Smooth muscle cell (in vitro differentiated cells): ENCODE data around the gene GABRR3. TPM values are rescaled to one million over a fixed set of nuclear protein-coding genes. Genes with fewer than 3 reads are reported as not detected.

Experiments used
- DNase-seq: peaks from one replicate; lab custom pipeline; 2025; ENCODE audit not compliant: unreplicated experiment; lab: John Stamatoyannopoulos, UW
- H2AFZ ChIP-seq: fragments of 200-600 bp; sonication (generic); 2 replicates; pipeline ENCODE4 v1.6.0; 2016; ENCODE audit warnings: antibody characterized with exemption, low read depth, mild to moderate bottlenecking
- H3F3A ChIP-seq: fragments of 200-600 bp; sonication (generic); 2 replicates; pipeline ENCODE4 v1.6.0; 2017; ENCODE audit warnings: antibody characterized with exemption, low read depth
- H3K27ac ChIP-seq: fragments of 200-600 bp; sonication (generic); 2 replicates; pipeline ENCODE4 v1.5.1; 2016; ENCODE audit warnings: low read depth, mild to moderate bottlenecking
- H3K27me3 ChIP-seq: fragments of 200-600 bp; sonication (generic); 2 replicates; pipeline ENCODE4 v1.6.1; 2016; ENCODE audit warnings: low read depth, mild to moderate bottlenecking
- H3K36me3 ChIP-seq: fragments of 200-600 bp; sonication (generic); 2 replicates; pipeline ENCODE4 v1.5.1; 2016; ENCODE audit warnings: low read depth
- H3K4me1 ChIP-seq: fragments of 200-600 bp; sonication (generic); 2 replicates; pipeline ENCODE4 v1.5.1; 2016; ENCODE audit warnings: low read depth
- H3K4me2 ChIP-seq: fragments of 200-600 bp; sonication (generic); 2 replicates; pipeline ENCODE4 v1.6.0; 2016; ENCODE audit warnings: mild to moderate bottlenecking
- H3K4me3 ChIP-seq: fragments of 200-600 bp; sonication (generic); 2 replicates; pipeline ENCODE4 v1.5.1; 2016; ENCODE audit warnings: mild to moderate bottlenecking
- H3K79me2 ChIP-seq: fragments of 200-600 bp; sonication (generic); 2 replicates; pipeline ENCODE4 v1.6.0; 2016; ENCODE audit warnings: low read depth, mild to moderate bottlenecking
- H3K9ac ChIP-seq: fragments of 200-600 bp; sonication (generic); 2 replicates; pipeline ENCODE4 v1.6.0; 2016; ENCODE audit warnings: low read depth
- H3K9me3 ChIP-seq: fragments of 200-600 bp; sonication (generic); replicated peaks from 2 replicates; pipeline ENCODE4 v1.5.1; 2016; ENCODE audit warnings: low read depth
- H4K20me1 ChIP-seq: fragments of 200-600 bp; sonication (generic); 2 replicates; pipeline ENCODE4 v1.6.0; 2016; ENCODE audit warnings: low read depth
- CTCF ChIP-seq: fragments of 200-600 bp; sonication (generic); IDR thresholded peaks from 2 replicates; pipeline ENCODE4 v1.5.1; 2017; ENCODE audit warnings: borderline replicate concordance, mild to moderate bottlenecking, antibody characterized with exemption; ENCODE audit not compliant: insufficient read depth, poor library complexity, severe bottlenecking
- WGBS: methylation state at CpG from one replicate; pipeline ENCODE4 v1.1.7; 2016; ENCODE audit warnings: low lambda C conversion rate; 5-methylcytosine and 5-hydroxymethylcytosine counted together
- polyA plus RNA-seq: library from polyadenylated mRNA; unstranded; fragments of >200 nt; fragmentation: Nextera tagmentation; extraction: Ambion mirVana; gene quantifications from 2 replicates; pipeline ENCODE4 v1.2.1, GENCODE V29; 2016
- total RNA-seq: library from RNA; depleted of rRNA; stranded (reverse); fragments of >200 nt; gene quantifications from 2 replicates; pipeline ENCODE4 v1.2.3, GENCODE V29; 2014

Gene GABRR3
- total and polyA plus RNA-seq, 2 experiments from 2014 or later: not detected

GRCh38 chr3:98005438-98005837, 29.7 kb downstream of the GABRR3 start:
- no peak overlapping the region for H3K9ac ChIP-seq
- no peak for TF ChIP-seq CTCF
- H3K9me3 ChIP-seq: no peaks in the 10 kb centered on the region
- H2AFZ ChIP-seq: no peak overlapping the region
- no peaks in the 10 kb centered on the region for H3F3A ChIP-seq
- no peaks in the 10 kb centered on the region for H3K79me2 ChIP-seq
- DNase-seq: no peak
- H4K20me1 ChIP-seq: no peaks in the 10 kb centered on the region
- H3K27ac ChIP-seq: no peak overlapping the region
- H3K4me2 ChIP-seq: no peak overlapping the region
- WGBS: 84% methylated on average over 2 of the region's 2 CpGs
- H3K4me1 ChIP-seq: no peaks in the 10 kb centered on the region
- no peak overlapping the region for H3K4me3 ChIP-seq
- no peaks in the 10 kb centered on the region for H3K27me3 ChIP-seq
- H3K36me3 ChIP-seq: no peaks in the 10 kb centered on the region

- no peak overlapping the region for H3K4me3 ChIP-seq
- no peak overlapping the region for H3K9ac ChIP-seq
- WGBS: 91% methylated on average over 3 of the region's 3 CpGs
Observed at GRCh38 chr3:98004721-98005120, 30.4 kb downstream of the GABRR3 start.

GRCh38 chr3:98003306-98003969, 31.7 kb downstream of the GABRR3 start:
- H3K79me2 ChIP-seq: no peaks in the 10 kb centered on the region
- no peaks in the 10 kb centered on the region for H3K9me3 ChIP-seq
- no peaks in the 10 kb centered on the region for H3F3A ChIP-seq
- no peak overlapping the region for H3K4me2 ChIP-seq
- no peak for TF ChIP-seq CTCF
- H4K20me1 ChIP-seq: no peaks in the 10 kb centered on the region
- no peak overlapping the region for H3K27ac ChIP-seq
- H3K36me3 ChIP-seq: no peaks in the 10 kb centered on the region
- no peak for DNase-seq
- H2AFZ ChIP-seq: no peak overlapping the region
- H3K4me3 ChIP-seq: no peak overlapping the region
- no peaks in the 10 kb centered on the region for H3K4me1 ChIP-seq
- 81% methylated on average over 2 of the region's 2 CpGs for WGBS
- H3K9ac ChIP-seq: no peak overlapping the region
- no peaks in the 10 kb centered on the region for H3K27me3 ChIP-seq

More at GRCh38 chr3:98004721-98005120, 30.4 kb downstream of the GABRR3 start:
- no peaks in the 10 kb centered on the region for H3K9me3 ChIP-seq
- no peaks in the 10 kb centered on the region for H4K20me1 ChIP-seq
- no peaks in the 10 kb centered on the region for H3K36me3 ChIP-seq
- H3F3A ChIP-seq: no peaks in the 10 kb centered on the region
- H3K4me1 ChIP-seq: no peaks in the 10 kb centered on the region
- no peak overlapping the region for H3K27ac ChIP-seq
- no peak overlapping the region for H2AFZ ChIP-seq
- TF ChIP-seq CTCF: no peak
- no peaks in the 10 kb centered on the region for H3K27me3 ChIP-seq
- H3K4me2 ChIP-seq: no peak overlapping the region
- DNase-seq: no peak
- no peaks in the 10 kb centered on the region for H3K79me2 ChIP-seq

DNA sequence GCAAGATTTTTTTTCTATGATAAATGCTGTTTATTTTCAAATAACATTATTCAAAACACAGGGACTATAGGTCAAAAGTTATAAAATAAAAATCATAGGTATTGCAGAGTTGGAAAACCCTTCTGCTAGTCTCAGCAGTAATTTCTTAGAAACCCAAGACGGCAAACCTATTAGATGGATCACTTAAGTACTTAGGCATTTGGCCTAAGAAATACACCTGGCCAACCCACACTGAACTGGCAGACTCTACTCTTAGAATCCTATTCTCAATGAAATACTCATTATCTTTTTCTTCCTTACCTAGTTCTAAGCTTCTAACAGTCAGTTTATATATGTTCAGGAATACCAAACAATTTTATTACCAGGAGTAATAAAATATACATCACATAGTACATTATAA, 32.4 kb downstream of the GABRR3 start:
- no peak overlapping the region for H3K9ac ChIP-seq
- no peak for TF ChIP-seq CTCF
- H3K27ac ChIP-seq: no peak overlapping the region
- 96% methylated on average over 1 of the region's 1 CpG for WGBS
- no peaks in the 10 kb centered on the region for H3K79me2 ChIP-seq
- H3K4me1 ChIP-seq: no peaks in the 10 kb centered on the region
- DNase-seq: no peak
- no peaks in the 10 kb centered on the region for H3K36me3 ChIP-seq
- no peaks in the 10 kb centered on the region for H4K20me1 ChIP-seq
- no peak overlapping the region for H3K4me3 ChIP-seq
- H2AFZ ChIP-seq: no peak overlapping the region
- no peaks in the 10 kb centered on the region for H3K27me3 ChIP-seq
- H3K4me2 ChIP-seq: no peak overlapping the region
- no peaks in the 10 kb centered on the region for H3K9me3 ChIP-seq
- H3F3A ChIP-seq: no peaks in the 10 kb centered on the region
